ENCODE measurements around the gene GBP3.
"Not testable (repeated sequence)": the region's sequence is repeated elsewhere in the genome, so short reads cannot be mapped to it uniquely, and the experiment has no call there.

GBP3 gene

GRCh38 chr1:89041119-89041641 lies 18.5 kb upstream of the GBP3 start:
- in situ Hi-C loops (cut with MboI; ENCODE audit: low sequenced_read_pairs), result no loop called here

GRCh38 chr1:89040315-89040626 lies 17.6 kb upstream of the GBP3 start:
- in situ Hi-C loops (cut with MboI; ENCODE audit: low sequenced_read_pairs), result no loop called here

- in situ Hi-C loops (cut with MboI; ENCODE audit: low sequenced_read_pairs), result no loop called here
These were observed 14.5 kb upstream of the GBP3 start for GRCh38 chr1:89037186-89037585.

- in situ Hi-C loops (cut with MboI; ENCODE audit: low sequenced_read_pairs), result no loop called here
These were observed 12.4 kb upstream of the GBP3 start for GRCh38 chr1:89035080-89035479.

GRCh38 chr1:89034004-89034403 lies 11.3 kb upstream of the GBP3 start:
- in situ Hi-C loops (cut with MboI; ENCODE audit: low sequenced_read_pairs), result not testable (repeated sequence)

- in situ Hi-C loops (cut with MboI; ENCODE audit: low sequenced_read_pairs), result not testable (repeated sequence)
These were observed 6.4 kb upstream of the GBP3 start for GRCh38 chr1:89029051-89029450.

- in situ Hi-C loops (cut with MboI; ENCODE audit: low sequenced_read_pairs), result no loop called here
These were observed 3.3 kb upstream of the GBP3 start for GRCh38 chr1:89025928-89026327.

GRCh38 chr1:89023026-89023425 lies 360 bp upstream of the GBP3 start:
- in situ Hi-C loops (cut with MboI; ENCODE audit: low sequenced_read_pairs), result no loop called here

- in situ Hi-C loops (cut with MboI; ENCODE audit: low sequenced_read_pairs), result not testable (repeated sequence)
These were observed 4.3 kb downstream of the GBP3 start for GRCh38 chr1:89018318-89018717.

GRCh38 chr1:89008511-89008910 lies 14.2 kb downstream of the GBP3 start:
- in situ Hi-C loops (cut with MboI; ENCODE audit: low sequenced_read_pairs), result no loop called here

GRCh38 chr1:89005286-89006151 lies 17.1 kb downstream of the GBP3 start:
- in situ Hi-C loops (cut with MboI; ENCODE audit: low sequenced_read_pairs), result no loop called here

GRCh38 chr1:89002176-89002575 lies 20.5 kb downstream of the GBP3 start:
- in situ Hi-C loops (cut with MboI; ENCODE audit: low sequenced_read_pairs), result not testable (repeated sequence)

- in situ Hi-C loops (cut with MboI; ENCODE audit: low sequenced_read_pairs), result no loop called here
These were observed 21.2 kb downstream of the GBP3 start for GRCh38 chr1:89001510-89001909.

- in situ Hi-C loops (cut with MboI; ENCODE audit: low sequenced_read_pairs), result loop anchor here (5.0 kb wide), 1 partner anchor 359 kb away; no protein-coding TSS in a partner anchor
These were observed 23.9 kb downstream of the GBP3 start for GRCh38 chr1:88998716-88999115.

GRCh38 chr1:88990426-88990825 lies 32.2 kb downstream of the GBP3 start:
- in situ Hi-C loops (cut with MboI; ENCODE audit: low sequenced_read_pairs), result no loop called here

GRCh38 chr1:88985692-88986091 lies 37.0 kb downstream of the GBP3 start:
- in situ Hi-C loops (cut with MboI; ENCODE audit: low sequenced_read_pairs), result no loop called here

- in situ Hi-C loops (cut with MboI; ENCODE audit: low sequenced_read_pairs), result no loop called here
These were observed 37.6 kb downstream of the GBP3 start for GRCh38 chr1:88985032-88985431.

- in situ Hi-C loops (cut with MboI; ENCODE audit: low sequenced_read_pairs), result no loop called here
These were observed 38.1 kb downstream of the GBP3 start for GRCh38 chr1:88984569-88984968.

- in situ Hi-C loops (cut with MboI; ENCODE audit: low sequenced_read_pairs), result no loop called here
These were observed 38.7 kb downstream of the GBP3 start for GRCh38 chr1:88983791-88984559.

GRCh38 chr1:88982055-88982454 lies 40.6 kb downstream of the GBP3 start:
- in situ Hi-C loops (cut with MboI; ENCODE audit: low sequenced_read_pairs), result no loop called here

- in situ Hi-C loops (cut with MboI; ENCODE audit: low sequenced_read_pairs), result not testable (repeated sequence)
These were observed 41.2 kb downstream of the GBP3 start for GRCh38 chr1:88981506-88981905.

GRCh38 chr1:88980870-88981269 lies 41.8 kb downstream of the GBP3 start:
- in situ Hi-C loops (cut with MboI; ENCODE audit: low sequenced_read_pairs), result no loop called here

Data from HL-60/S4 (cell line).